Panc1 (cell line): Measurements from ENCODE around the gene GFPT2. TPM values are rescaled to one million over a fixed set of nuclear protein-coding genes. Genes with fewer than 3 reads are reported as not detected.

ENCODE experiments used
- ATAC-seq: fragments of 200-7000 bp; cut with Tn5 transposase; 2 replicates; pipeline ENCODE4 v1.9.1; 2020; ENCODE audit warnings: mild to moderate bottlenecking, moderate library complexity
- BruUV-seq: library from RNA; stranded (reverse); fragments of 400-500 nt; replicated peaks from 2 replicates; lab custom pipeline; 2021; lab: Mats Ljungman, UMichigan
- CTCF ChIA-PET: fragments of 300-600 bp; sonication (Branson Sonifier 250); formaldehyde crosslinking; loops from one replicate; lab custom pipeline; 2022; ENCODE audit warnings: antibody characterized with exemption; lab: Charles Lee
- POLR2A ChIA-PET: fragments of 300-600 bp; sonication (Branson Sonifier 250); formaldehyde crosslinking; loops from one replicate; lab custom pipeline; 2022; ENCODE audit warnings: antibody characterized with exemption; lab: Charles Lee
- DNase-seq: peaks from one replicate; pipeline ENCODE4 v3.0.0-alpha.2; 2010; ENCODE audit warnings: low read depth, low spot score
- H3K27ac ChIP-seq: 2 replicates; pipeline ENCODE4 v1.5.1; 2011; ENCODE audit warnings: mild to moderate bottlenecking, low read length, inconsistent platforms
- H3K27me3 ChIP-seq: fragments of 200-500 bp; sonication (Bioruptor generic); 2 replicates; pipeline ENCODE4 v1.6.0; 2014; ENCODE audit warnings: low read length, inconsistent platforms; ENCODE audit not compliant: control insufficient read depth, insufficient read depth
- H3K36me3 ChIP-seq: fragments of 200-500 bp; sonication (Bioruptor generic); 2 replicates; pipeline ENCODE4 v1.5.1; 2014; ENCODE audit warnings: inconsistent platforms, mild to moderate bottlenecking, low read length, moderate library complexity; ENCODE audit not compliant: control insufficient read depth, insufficient read depth
- H3K4me1 ChIP-seq: 2 replicates; pipeline ENCODE4 v1.5.1; 2011; ENCODE audit warnings: inconsistent platforms, mild to moderate bottlenecking, low read length, moderate library complexity; ENCODE audit not compliant: control insufficient read depth, insufficient read depth
- H3K4me3 ChIP-seq, 2 experiments: 2 replicates each; pipeline ENCODE4 v1.5.1; 2011 to 2012; ENCODE audit warnings: low read depth in 2 of 2, low read length in 2 of 2, mild to moderate bottlenecking in 2 of 2, inconsistent platforms in 1 of 2, moderate library complexity in 1 of 2
- H3K9me3 ChIP-seq: fragments of 200-500 bp; sonication (Bioruptor generic); 2 replicates; pipeline ENCODE4 v1.5.1; 2014; ENCODE audit warnings: low read depth, mild to moderate bottlenecking, inconsistent platforms, low read length, moderate library complexity; ENCODE audit not compliant: control insufficient read depth, insufficient read depth
- CTCF ChIP-seq: fragments of 450-650 bp; IDR thresholded peaks from 2 replicates; pipeline ENCODE4 v1.5.1; 2017; ENCODE audit warnings: mild to moderate bottlenecking
- POLR2AphosphoS5 ChIP-seq: IDR thresholded peaks from 2 replicates; pipeline ENCODE4 v1.6.1; 2012; ENCODE audit warnings: mild to moderate bottlenecking, low read depth, low read length, moderate library complexity
- REST ChIP-seq, 2 experiments: IDR thresholded peaks; 2 replicates each; pipeline ENCODE4 v1.6.1; 2011 to 2012; ENCODE audit warnings: low read depth in 2 of 2, control low read depth in 1 of 2, low read length in 1 of 2, mild to moderate bottlenecking in 1 of 2, moderate library complexity in 1 of 2; ENCODE audit not compliant: insufficient read depth in 1 of 2
- SIN3A ChIP-seq: IDR thresholded peaks from 2 replicates; pipeline ENCODE4 v1.6.1; 2012; ENCODE audit warnings: low read depth, mild to moderate bottlenecking, low read length, moderate library complexity, borderline replicate concordance; ENCODE audit not compliant: insufficient read depth
- TCF7L2 ChIP-seq: IDR thresholded peaks from 2 replicates; pipeline ENCODE4 v1.6.1; 2011; ENCODE audit warnings: mild to moderate bottlenecking, low read depth, low read length, inconsistent platforms
- in situ Hi-C: cut with HindIII; loops from 2 replicates; pipeline ENCODE4 v1.10.0; 2016; ENCODE audit warnings: low sequenced_read_pairs, low pct_unique_long_range_greater_than_20kb
- intact Hi-C: fragments of 100-400 bp; cut with micrococcal nuclease; formaldehyde crosslinking; loops from one replicate; pipeline ENCODE4 v1.10.0; 2022; ENCODE audit not compliant: unreplicated experiment
- total RNA-seq: library from RNA; stranded (reverse); gene quantifications from one replicate; pipeline ENCODE4 v1.2.1, GENCODE V29; 2021; ENCODE audit not compliant: unreplicated experiment

GFPT2 gene
- total RNA-seq, 1 experiment from 2014 or later, result 2.1 TPM

GRCh38 chr5:180377556-180378197, 24.5 kb upstream of the GFPT2 start:
- in situ Hi-C loops (no loop called here), intact Hi-C loops (no loop called here)
- H3K27me3 ChIP-seq, result no peaks in the 10 kb centered on the region
- CTCF ChIA-PET, result no interaction called here
- no peaks in the 10 kb centered on the region for H3K4me1 ChIP-seq
- no peaks in the 10 kb centered on the region for H3K36me3 ChIP-seq
- H3K9me3 ChIP-seq, result no peaks in the 10 kb centered on the region
- POLR2A ChIA-PET, result no interaction called here
- H3K4me3 ChIP-seq, result no peak overlapping the region
- no TSS peak for BruUV-seq
- DNase-seq (no peak), ATAC-seq (no peak)
- TF ChIP-seq TCF7L2 (no peak), SIN3A (no peak), CTCF (no peak), POLR2AphosphoS5 (no peak), REST (IDR thresholded peaks at IDR 0.05; ENCODE audit: insufficient read depth in 1 of 2, low read depth in 2 of 2, low read length in 1 of 2) (no peak)
- H3K27ac ChIP-seq, result no peak overlapping the region

- intact Hi-C loops (no loop called here), in situ Hi-C loops (no loop called here)
- H3K36me3 ChIP-seq, result no peaks in the 10 kb centered on the region
- H3K27me3 ChIP-seq, result no peaks in the 10 kb centered on the region
- BruUV-seq, result no TSS peak
- POLR2A ChIA-PET, result no interaction called here
- CTCF ChIA-PET, result interaction anchor here (0.5 kb wide), 1 partner anchor 458 kb away, joined by 3 read pairs; no protein-coding TSS in a partner anchor
- ATAC-seq (no peak), DNase-seq (no peak)
- no peaks in the 10 kb centered on the region for H3K4me1 ChIP-seq
- H3K27ac ChIP-seq, result no peak overlapping the region
- TF ChIP-seq POLR2AphosphoS5, result no peak
- TF ChIP-seq SIN3A, result no peak
- TF ChIP-seq TCF7L2, result no peak
- TF ChIP-seq REST (IDR thresholded peaks at IDR 0.05; ENCODE audit: insufficient read depth in 1 of 2, low read depth in 2 of 2, low read length in 1 of 2), result no peak
- TF ChIP-seq CTCF, result no peak
- no peaks in the 10 kb centered on the region for H3K9me3 ChIP-seq
- H3K4me3 ChIP-seq, result no peak overlapping the region
These were observed 23.4 kb upstream of the GFPT2 start for GRCh38 chr5:180376511-180376910.
